H1 (cell line): ENCODE results near the gene CHST9. TPM values are rescaled to one million over a fixed set of nuclear protein-coding genes. Genes with fewer than 3 reads are reported as not detected.

Experiments
- CTCF ChIA-PET: fragments of 300-600 bp; sonication (Branson Sonifier 250); formaldehyde crosslinking; loops from one replicate; lab custom pipeline; 2021; ENCODE audit not compliant: partially characterized antibody; lab: Charles Lee
- POLR2A ChIA-PET: fragments of 300-600 bp; sonication (Branson Sonifier 250); formaldehyde crosslinking; loops from one replicate; lab custom pipeline; 2021; ENCODE audit warnings: inconsistent platforms; ENCODE audit not compliant: partially characterized antibody; lab: Charles Lee
- DNase-seq, 2 experiments: peaks; one replicate each; pipeline versions ENCODE4 v3.0.0 to v3.0.0-alpha.2; 2010 to 2022; ENCODE audit warnings: low spot score in 2 of 2, low read depth in 1 of 2, mixed read lengths in 1 of 2
- FAIRE-seq: peaks from 2 replicates; lab custom pipeline; 2011; peaks lifted over from hg19 to GRCh38; lab: Jason Lieb, UNC
- H2AFZ ChIP-seq: 2 replicates; pipeline ENCODE4 v1.8.1; 2012; ENCODE audit warnings: low read length, inconsistent platforms
- H2AK5ac ChIP-seq: 2 replicates; pipeline ENCODE4 v1.6.1; 2013; ENCODE audit warnings: low read depth, low read length
- H2BK120ac ChIP-seq: replicated peaks from 2 replicates; pipeline ENCODE3; 2013; ENCODE audit warnings: low read depth, low read length, inconsistent platforms
- H2BK12ac ChIP-seq: 2 replicates; pipeline ENCODE4 v1.6.1; 2013; ENCODE audit warnings: low read depth, low read length
- H2BK15ac ChIP-seq: 2 replicates; pipeline ENCODE4 v1.6.1; 2013; ENCODE audit warnings: low read length
- H2BK20ac ChIP-seq: 2 replicates; pipeline ENCODE4 v1.6.1; 2013; ENCODE audit warnings: low read length
- H2BK5ac ChIP-seq: 2 replicates; pipeline ENCODE4 v1.6.1; 2013; ENCODE audit warnings: low read depth, low read length
- H3K14ac ChIP-seq: 2 replicates; pipeline ENCODE4 v1.6.1; 2013; ENCODE audit warnings: inconsistent platforms; ENCODE audit not compliant: insufficient read length
- H3K18ac ChIP-seq: 2 replicates; pipeline ENCODE4 v1.6.1; 2013; ENCODE audit warnings: low read length; ENCODE audit errors: extremely low read depth
- H3K23ac ChIP-seq: 2 replicates; pipeline ENCODE4 v1.6.1; 2013; ENCODE audit warnings: inconsistent platforms; ENCODE audit not compliant: insufficient read length
- H3K23me2 ChIP-seq: 2 replicates; pipeline ENCODE4 v1.6.1; 2013; ENCODE audit warnings: low read depth, low read length
- H3K27ac ChIP-seq: 2 replicates; pipeline ENCODE4 v1.6.1; 2011; ENCODE audit warnings: low read depth, low read length, inconsistent platforms
- H3K27me3 ChIP-seq, 4 experiments: replicated peaks in 1 of 4; 1 replicate in 1 of 4; 2 replicates in 3 of 4; pipeline versions ENCODE4 v1.6.1 to v1.8.1; 2011 to 2013; ENCODE audit warnings: low read length in 3 of 4, mild to moderate bottlenecking in 3 of 4, inconsistent platforms in 2 of 4, mixed read lengths in 2 of 4, moderate library complexity in 1 of 4; ENCODE audit not compliant: control insufficient read depth in 3 of 4, insufficient read depth in 3 of 4; ENCODE audit errors: extremely low read depth in 1 of 4
- H3K36me3 ChIP-seq, 4 experiments: 2 replicates each; pipeline versions ENCODE4 v1.6.1 to v1.8.1; 2011 to 2013; ENCODE audit warnings: mild to moderate bottlenecking in 4 of 4, low read length in 3 of 4, moderate library complexity in 2 of 4, control low read depth in 1 of 4, inconsistent platforms in 1 of 4; ENCODE audit not compliant: insufficient read depth in 4 of 4, control insufficient read depth in 2 of 4
- H3K4ac ChIP-seq: replicated peaks from 2 replicates; pipeline ENCODE3; 2013; ENCODE audit warnings: low read length, low read depth, mixed read lengths, inconsistent platforms; ENCODE audit not compliant: insufficient read length
- H3K4me1 ChIP-seq, 4 experiments: replicated peaks in 1 of 4; 1 replicate in 1 of 4; 2 replicates in 3 of 4; pipeline versions ENCODE4 v1.6.1 to v1.8.1; 2011 to 2013; ENCODE audit warnings: low read length in 3 of 4, inconsistent platforms in 2 of 4, mixed read lengths in 1 of 4; ENCODE audit not compliant: insufficient read depth in 4 of 4, control insufficient read depth in 3 of 4
- H3K4me2 ChIP-seq, 2 experiments: 2 replicates each; pipeline versions ENCODE4 v1.6.1 to v1.8.1; 2011 to 2013; ENCODE audit warnings: low read depth in 2 of 2, low read length in 2 of 2, control low read depth in 1 of 2, inconsistent platforms in 1 of 2, mild to moderate bottlenecking in 1 of 2; ENCODE audit not compliant: insufficient read depth in 1 of 2
- H3K4me3 ChIP-seq, 4 experiments: fragments of 200-600, 300-600 bp in 1 of 4; sonication (generic), shearing (Covaris generic), sonication (Bioruptor Twin) in 1 of 4; 2 replicates each; pipeline versions ENCODE4 v1.5.1 to v1.8.1; 2011 to 2016; ENCODE audit warnings: low read length in 4 of 4, low read depth in 3 of 4, control low read depth in 2 of 4, inconsistent platforms in 2 of 4, mild to moderate bottlenecking in 2 of 4, mixed read lengths in 1 of 4, moderate library complexity in 1 of 4; ENCODE audit not compliant: insufficient read depth in 2 of 4; ENCODE audit errors: extremely low read depth in 1 of 4
- H3K56ac ChIP-seq: replicated peaks from 2 replicates; pipeline ENCODE3; 2013; ENCODE audit warnings: low read depth, mild to moderate bottlenecking, mixed read lengths, low read length, inconsistent platforms; ENCODE audit not compliant: insufficient read length
- H3K79me1 ChIP-seq: 2 replicates; pipeline ENCODE4 v1.6.1; 2013; ENCODE audit warnings: low read depth, low read length, control low read depth
- H3K79me2 ChIP-seq, 2 experiments: 2 replicates each; pipeline versions ENCODE4 v1.6.1 to v1.8.1; 2012 to 2013; ENCODE audit warnings: low read length in 2 of 2, mild to moderate bottlenecking in 2 of 2, inconsistent platforms in 1 of 2; ENCODE audit not compliant: insufficient read depth in 2 of 2, control insufficient read depth in 1 of 2
- H3K9ac ChIP-seq, 4 experiments: replicated peaks in 1 of 4; 1 replicate in 1 of 4; 2 replicates in 3 of 4; pipeline versions ENCODE4 v1.6.1 to v1.8.1; 2011 to 2013; ENCODE audit warnings: low read depth in 3 of 4, low read length in 3 of 4, control low read depth in 2 of 4, mild to moderate bottlenecking in 2 of 4, moderate library complexity in 2 of 4, inconsistent platforms in 1 of 4; ENCODE audit errors: extremely low read depth in 1 of 4
- H3K9me3 ChIP-seq, 2 experiments: 2 replicates each; pipeline versions ENCODE4 v1.6.1 to v1.8.1; 2012 to 2013; ENCODE audit warnings: mild to moderate bottlenecking in 2 of 2, moderate library complexity in 2 of 2, control low read depth in 1 of 2, inconsistent platforms in 1 of 2, low read depth in 1 of 2, low read length in 1 of 2, mixed read lengths in 1 of 2; ENCODE audit not compliant: insufficient read depth in 2 of 2
- H4K20me1 ChIP-seq, 2 experiments: replicated peaks in 1 of 2; 2 replicates each; pipeline versions ENCODE3 to v1.8.1; 2011 to 2013; ENCODE audit warnings: inconsistent platforms in 2 of 2, low read length in 2 of 2, mild to moderate bottlenecking in 1 of 2; ENCODE audit not compliant: insufficient read depth in 2 of 2, control insufficient read depth in 1 of 2
- H4K5ac ChIP-seq: 2 replicates; pipeline ENCODE4 v1.6.1; 2013; ENCODE audit warnings: low read length, low read depth, mixed read lengths, inconsistent platforms; ENCODE audit not compliant: insufficient read length
- H4K8ac ChIP-seq: 2 replicates; pipeline ENCODE4 v1.8.0; 2013; ENCODE audit warnings: mild to moderate bottlenecking, moderate library complexity, low read length, inconsistent platforms; ENCODE audit not compliant: insufficient read depth; ENCODE audit errors: extremely low read depth
- H4K91ac ChIP-seq: replicated peaks from 2 replicates; pipeline ENCODE3; 2013; ENCODE audit warnings: low read length, mixed read lengths, inconsistent platforms; ENCODE audit not compliant: insufficient read length
- CHD2 ChIP-seq: IDR thresholded peaks from 2 replicates; pipeline ENCODE4 v1.6.1; 2012; ENCODE audit warnings: low read length, improper control_type of control experiment
- HDAC2 ChIP-seq, 2 experiments: fragments of 300-600 bp in 1 of 2; sonication (generic) in 1 of 2; IDR thresholded peaks; 2 replicates each; pipeline ENCODE4 v1.6.1; 2011 to 2012; ENCODE audit warnings: low read depth in 2 of 2, low read length in 2 of 2, mild to moderate bottlenecking in 2 of 2, moderate library complexity in 2 of 2, borderline replicate concordance in 1 of 2, inconsistent platforms in 1 of 2
- RXRA ChIP-seq: IDR thresholded peaks from 2 replicates; pipeline ENCODE4 v1.6.1; 2011; ENCODE audit warnings: low read depth, mild to moderate bottlenecking, low read length, moderate library complexity; ENCODE audit not compliant: insufficient read depth
- SIN3A ChIP-seq, 2 experiments: IDR thresholded peaks in 1 of 2; conservative IDR thresholded peaks in 1 of 2; 2 replicates each; pipeline ENCODE4 v1.6.1; 2011 to 2012; ENCODE audit warnings: low read length in 2 of 2, improper control_type of control experiment in 1 of 2, low read depth in 1 of 2, mild to moderate bottlenecking in 1 of 2
- WGBS, 2 experiments: shearing (Covaris generic) in 1 of 2; methylation state at CpG; one replicate each; pipeline versions ENCODE4 v1.1.6 to v1.1.7; 2013 to 2015; ENCODE audit warnings: low lambda C conversion rate in 2 of 2, mixed read lengths in 2 of 2, inconsistent platforms in 1 of 2, low coverage in 1 of 2, missing lambda C conversion rate in 1 of 2; ENCODE audit not compliant: insufficient replicate concordance in 2 of 2, insufficient coverage in 1 of 2, insufficient read length in 1 of 2; ENCODE audit errors: extremely low coverage in 1 of 2, missing lambda C conversion rate in 1 of 2; 5-methylcytosine and 5-hydroxymethylcytosine counted together
- polyA plus RNA-seq, 7 experiments: library from polyadenylated mRNA; depleted of rRNA in 3 of 7; stranded (reverse) in 5 of 7; unstranded in 2 of 7; fragments of >200 nt in 5 of 7; fragments of 200-250 nt in 2 of 7; gene quantifications; 1 replicate in 5 of 7; 2 replicates in 1 of 7; 4 replicates in 1 of 7; pipeline versions ENCODE4 v1.2.1 to v1.2.3, GENCODE V29; 2011 to 2013; ENCODE audit warnings: missing spikeins in 2 of 7, mixed read lengths in 2 of 7
- total RNA-seq: library from RNA; stranded (reverse); fragmentation: NEBNext Ultra II Directional; extraction: Animal tissue kit (Norgen Biotek cat#: 25700); gene quantifications from 2 replicates; pipeline ENCODE4 v1.2.1, GENCODE V29; 2021

The CHST9 gene
- total and polyA plus RNA-seq, 2 of the 8 experiments (the other 6 are each of a cell fraction or from before 2014, with no cell fraction given) = 3.2 to 24.3 TPM

- FAIRE-seq = no peak
- POLR2A ChIA-PET = no interaction called here
Observed at GRCh38 chr18:27061488-27062095, 123.5 kb downstream of the CHST9 start.

More at GRCh38 chr18:27061488-27062095, 123.5 kb downstream of the CHST9 start:
- no peaks in the 10 kb centered on the region for H3K79me2 ChIP-seq
- H3K27ac ChIP-seq = no peak overlapping the region
- no peak overlapping the region for H3K18ac ChIP-seq
- no peak overlapping the region for H2AFZ ChIP-seq
- TF ChIP-seq HDAC2 (IDR thresholded peaks at IDR 0.05; ENCODE audit: borderline replicate concordance in 1 of 2, low read depth in 2 of 2, low read length in 2 of 2) (no peak), SIN3A (conservative IDR thresholded peaks at IDR 0.05 in 1 of 2, IDR thresholded peaks at IDR 0.05 in 1 of 2; ENCODE audit: low read depth in 1 of 2, low read length in 2 of 2) (no peak), CHD2 (no peak), RXRA (no peak)
- no peak overlapping the region for H3K9ac ChIP-seq
- no peaks in the 10 kb centered on the region for H4K20me1 ChIP-seq
- H3K27me3 ChIP-seq = no peaks in the 10 kb centered on the region
- H4K5ac ChIP-seq = no peak overlapping the region
- H2BK20ac ChIP-seq = no peak overlapping the region
- no peaks in the 10 kb centered on the region; a peak in 1 of 8 replicates for H3K36me3 ChIP-seq
- H2BK120ac ChIP-seq = no peak overlapping the region
- no peak overlapping the region for H3K23ac ChIP-seq
- no peak overlapping the region for H3K4ac ChIP-seq
- H3K4me1 ChIP-seq = peaks cover 0 to 4% (median 2%) of the 10 kb centered on the region in 4 experiments; a peak in 3 of 7 replicates
- H3K14ac ChIP-seq = no peak overlapping the region
- H2BK12ac ChIP-seq = no peak overlapping the region
- H3K56ac ChIP-seq = no peak overlapping the region
- no peak overlapping the region for H4K91ac ChIP-seq
- H4K8ac ChIP-seq = no peak overlapping the region
- H3K4me2 ChIP-seq = no peak overlapping the region
- H3K79me1 ChIP-seq = no peaks in the 10 kb centered on the region
- 89% methylated on average over 7 of the region's 7 CpGs; no CpG with 5 or more reads in 1 of the 2 experiments for WGBS, 2 experiments
- no peaks in the 10 kb centered on the region for H3K9me3 ChIP-seq
- H3K23me2 ChIP-seq = no peaks in the 10 kb centered on the region
- no peak overlapping the region for H2BK15ac ChIP-seq
- H2BK5ac ChIP-seq = no peak overlapping the region
- H3K4me3 ChIP-seq = no peak overlapping the region
- DNase-seq = no peak
- CTCF ChIA-PET = interaction anchor here (1.6 kb wide), 1 partner anchor 15 kb away, joined by 3 read pairs; no protein-coding TSS in a partner anchor
- H2AK5ac ChIP-seq = no peak overlapping the region
